ENCODE data around the gene LINC01488.

LINC01488 gene

DNA sequence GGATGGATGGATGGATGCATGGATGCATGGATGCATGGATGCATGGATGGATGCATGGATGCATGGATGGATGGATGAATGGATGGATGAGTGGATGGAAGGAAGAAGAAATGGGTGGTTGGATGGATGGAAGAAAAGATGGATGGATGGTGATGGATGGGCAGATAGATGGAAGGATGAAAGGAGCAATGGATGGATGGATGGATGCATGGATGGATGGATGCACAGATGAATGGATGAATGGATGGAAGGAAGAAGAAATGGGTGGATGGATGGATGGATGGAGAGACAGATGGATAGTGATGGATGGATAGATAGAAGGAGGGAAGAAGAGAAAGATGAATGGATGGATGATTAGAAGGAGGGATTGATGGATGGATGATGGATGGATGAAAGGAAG, 30.2 kb upstream of the LINC01488 start:
- no peak for DNase-seq (ENCODE audit: low read depth)
- TF ChIP-seq, protein P1, sequence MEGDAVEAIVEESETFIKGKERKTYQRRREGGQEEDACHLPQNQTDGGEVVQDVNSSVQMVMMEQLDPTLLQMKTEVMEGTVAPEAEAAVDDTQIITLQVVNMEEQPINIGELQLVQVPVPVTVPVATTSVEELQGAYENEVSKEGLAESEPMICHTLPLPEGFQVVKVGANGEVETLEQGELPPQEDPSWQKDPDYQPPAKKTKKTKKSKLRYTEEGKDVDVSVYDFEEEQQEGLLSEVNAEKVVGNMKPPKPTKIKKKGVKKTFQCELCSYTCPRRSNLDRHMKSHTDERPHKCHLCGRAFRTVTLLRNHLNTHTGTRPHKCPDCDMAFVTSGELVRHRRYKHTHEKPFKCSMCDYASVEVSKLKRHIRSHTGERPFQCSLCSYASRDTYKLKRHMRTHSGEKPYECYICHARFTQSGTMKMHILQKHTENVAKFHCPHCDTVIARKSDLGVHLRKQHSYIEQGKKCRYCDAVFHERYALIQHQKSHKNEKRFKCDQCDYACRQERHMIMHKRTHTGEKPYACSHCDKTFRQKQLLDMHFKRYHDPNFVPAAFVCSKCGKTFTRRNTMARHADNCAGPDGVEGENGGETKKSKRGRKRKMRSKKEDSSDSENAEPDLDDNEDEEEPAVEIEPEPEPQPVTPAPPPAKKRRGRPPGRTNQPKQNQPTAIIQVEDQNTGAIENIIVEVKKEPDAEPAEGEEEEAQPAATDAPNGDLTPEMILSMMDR (conservative IDR thresholded peaks at IDR 0.05; ENCODE audit: low read length) = no peak
- no peak overlapping the region for H3K4me3 ChIP-seq (ENCODE audit: low read length)

DNA sequence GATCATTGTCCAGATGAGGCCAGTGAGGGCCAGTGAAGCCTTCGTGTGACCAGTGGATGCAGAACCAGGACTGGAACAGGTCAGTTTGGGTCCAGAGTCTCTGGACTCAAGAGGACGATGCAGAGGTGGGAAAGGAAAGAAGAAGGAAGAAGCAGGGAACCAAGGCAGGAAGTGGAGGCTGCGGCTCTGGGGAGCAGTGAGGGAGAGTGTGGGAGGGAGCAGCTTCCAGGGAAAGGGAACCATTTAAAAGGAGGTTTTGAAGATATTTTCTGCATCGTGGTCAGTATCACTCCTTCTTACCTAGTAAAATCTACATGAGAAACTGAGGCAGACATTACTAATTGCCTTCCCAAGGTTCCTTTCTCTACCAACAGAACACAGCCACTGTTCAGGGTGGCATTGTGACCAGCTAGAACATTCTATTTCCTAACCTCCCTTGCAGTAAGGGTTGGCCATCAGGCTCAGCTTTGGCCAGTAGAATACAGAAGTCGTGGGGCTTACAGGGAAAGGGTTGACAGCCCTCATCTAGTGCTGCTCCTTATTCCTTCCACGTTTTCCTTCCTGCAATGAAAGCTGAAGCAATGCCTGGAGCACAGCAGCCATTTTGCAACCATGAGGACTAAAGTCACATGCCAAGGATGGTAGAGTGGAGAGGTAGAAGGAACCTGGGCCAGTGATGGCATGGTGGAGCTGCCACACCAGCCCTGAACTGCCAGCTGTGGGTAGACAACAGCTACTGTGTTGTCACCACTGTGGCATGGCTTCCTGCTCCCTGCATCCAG, 29.1 kb upstream of the LINC01488 start:
- no peak for DNase-seq (ENCODE audit: low read depth)
- TF ChIP-seq, protein P1 (conservative IDR thresholded peaks at IDR 0.05; ENCODE audit: low read length) = no peak
- no peak overlapping the region for H3K4me3 ChIP-seq (ENCODE audit: low read length)

DNA sequence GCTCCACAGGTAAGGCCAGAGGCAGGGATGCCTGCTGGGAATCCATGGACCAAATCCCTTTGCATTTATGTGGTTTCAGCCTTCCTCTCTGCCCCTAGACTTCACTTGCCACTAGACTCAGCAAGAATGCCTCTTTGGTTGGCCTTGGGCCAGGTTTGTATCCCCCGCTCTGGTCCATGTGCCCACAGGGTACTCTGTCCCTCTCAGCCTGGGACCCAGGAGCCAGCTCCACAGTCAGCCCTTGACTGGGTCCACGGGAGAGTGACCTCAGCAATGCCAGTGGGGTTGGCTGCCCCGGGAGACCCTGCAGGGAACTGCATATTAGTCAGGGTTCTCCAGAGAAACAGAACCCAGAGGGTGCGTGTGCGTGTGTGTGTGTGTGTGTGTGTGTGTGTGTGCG, 28.3 kb upstream of the LINC01488 start:
- DNase-seq (ENCODE audit: low read depth) = no peak
- TF ChIP-seq, protein P1 (conservative IDR thresholded peaks at IDR 0.05; ENCODE audit: low read length) = no peak
- no peak overlapping the region for H3K4me3 ChIP-seq (ENCODE audit: low read length)

DNA sequence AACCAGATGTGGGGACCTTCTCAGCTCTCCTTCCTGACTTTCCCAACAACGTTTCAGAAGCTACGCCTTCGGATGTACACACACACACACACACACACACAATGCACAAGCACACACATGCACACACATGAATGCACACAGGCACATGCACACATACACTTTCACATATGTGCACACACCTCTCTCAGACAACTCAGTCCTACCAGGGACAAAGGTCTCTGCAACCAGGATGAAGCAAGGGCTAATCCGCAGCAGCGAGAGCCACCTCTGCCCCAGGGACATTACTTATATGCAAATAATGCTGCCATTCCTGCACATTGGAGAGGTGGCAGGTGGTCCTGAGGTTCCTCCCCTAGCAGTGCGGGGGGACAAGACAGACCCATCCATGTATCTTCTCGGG, 27.4 kb upstream of the LINC01488 start:
- DNase-seq (ENCODE audit: low read depth) = no peak

DNA sequence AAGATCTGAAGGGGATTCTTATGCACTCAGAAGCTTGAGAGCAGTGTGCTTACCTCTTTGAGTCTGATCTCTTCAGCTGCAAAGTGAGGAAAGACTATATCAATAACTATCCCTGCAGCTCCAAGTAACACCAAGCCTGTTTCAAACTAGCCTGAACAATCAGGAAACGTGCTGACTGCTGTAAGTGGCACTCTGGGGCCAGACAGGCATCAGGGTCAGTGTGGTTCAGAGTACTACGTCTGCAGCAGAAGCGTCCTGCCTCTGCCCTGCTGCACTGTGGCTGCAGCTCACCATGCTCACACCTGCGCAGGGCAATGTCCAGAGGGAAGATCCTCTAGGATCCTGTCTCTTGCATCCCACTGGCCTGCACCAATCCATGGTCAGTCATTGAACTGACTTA, 25.5 kb upstream of the LINC01488 start:
- DNase-seq (ENCODE audit: low read depth) = no peak
- no peak overlapping the region for H3K4me3 ChIP-seq (ENCODE audit: low read length)
- TF ChIP-seq, protein P1 (conservative IDR thresholded peaks at IDR 0.05; ENCODE audit: low read length) = no peak

More for the DNA sequence above, 27.4 kb upstream of the LINC01488 start:
- TF ChIP-seq, protein P1 (conservative IDR thresholded peaks at IDR 0.05; ENCODE audit: low read length) = no peak
- H3K4me3 ChIP-seq (ENCODE audit: low read length) = no peak overlapping the region

DNA sequence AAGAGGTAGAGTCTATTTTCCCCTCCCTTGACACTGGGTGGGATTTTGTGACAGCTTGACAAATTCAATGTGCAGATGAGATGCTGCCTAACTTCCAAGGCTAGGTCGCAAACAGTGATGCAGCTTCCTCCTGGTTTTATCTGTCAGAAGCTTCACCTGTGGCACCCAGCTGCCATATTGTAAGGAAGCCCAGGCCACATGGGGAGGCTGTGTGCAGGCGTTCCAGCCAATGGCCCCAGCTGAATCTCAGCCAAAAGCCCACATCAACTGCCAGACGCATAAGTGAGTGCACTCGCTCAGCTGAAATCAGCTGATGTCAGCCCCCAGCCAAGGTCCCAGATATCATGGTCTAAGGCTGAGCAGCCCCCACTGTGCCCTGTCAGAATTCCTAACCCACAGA, 24.8 kb upstream of the LINC01488 start:
- TF ChIP-seq, protein P1 (conservative IDR thresholded peaks at IDR 0.05; ENCODE audit: low read length) = no peak
- no peak for DNase-seq (ENCODE audit: low read depth)

DNA sequence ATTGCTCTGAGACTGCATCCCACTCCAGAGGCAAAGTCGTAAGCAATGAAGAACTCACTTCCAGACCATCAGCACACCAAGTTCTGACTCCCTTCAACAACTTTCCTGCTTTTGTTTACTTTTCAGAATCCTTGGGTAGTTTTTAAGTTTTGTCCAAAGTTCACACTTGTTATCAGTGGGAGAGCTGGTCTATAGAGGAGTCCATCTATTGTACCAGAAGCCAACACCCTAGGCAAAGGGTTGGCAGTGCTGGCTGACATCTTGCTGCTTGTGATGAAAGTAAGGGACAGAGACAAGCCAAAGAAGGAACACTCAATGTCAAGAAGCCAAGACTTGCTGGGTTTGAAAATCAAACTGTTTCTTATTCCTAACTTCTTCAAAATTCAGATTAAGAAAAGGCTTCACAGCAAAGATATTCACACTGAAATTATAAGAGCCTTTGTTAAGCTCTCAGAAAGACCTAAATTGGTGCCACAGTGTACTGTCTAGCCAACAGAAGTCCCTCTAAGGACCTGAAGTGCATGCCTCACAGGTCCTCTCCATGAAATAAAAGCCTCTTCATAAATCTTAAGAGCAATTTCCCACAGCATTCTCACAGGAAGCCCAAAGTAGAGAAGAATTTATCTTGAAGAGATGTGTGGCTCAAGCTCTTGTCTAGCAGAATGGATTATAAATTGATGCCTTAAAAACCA, 21.5 kb upstream of the LINC01488 start:
- TF ChIP-seq, protein P1 (conservative IDR thresholded peaks at IDR 0.05; ENCODE audit: low read length) = no peak
- no peak for DNase-seq (ENCODE audit: low read depth)
- H3K4me3 ChIP-seq (ENCODE audit: low read length) = no peak overlapping the region

More for the DNA sequence above, 24.8 kb upstream of the LINC01488 start:
- no peak overlapping the region for H3K4me3 ChIP-seq (ENCODE audit: low read length)
